HEK293T (cell line): ENCODE results near the gene KCNAB2.

Source experiments
- BHLHE40 ChIP-seq: fragments of 450-650 bp; IDR thresholded peaks from 2 replicates; pipeline ENCODE4 v1.6.1; 2016; ENCODE audit warnings: mild to moderate bottlenecking, moderate library complexity, borderline replicate concordance
- ELF4 ChIP-seq: fragments of 450-650 bp; IDR thresholded peaks from 2 replicates; pipeline ENCODE4 v1.6.1; 2017; ENCODE audit warnings: antibody characterized with exemption
- FOXK2 ChIP-seq: fragments of 450-650 bp; IDR thresholded peaks from 2 replicates; pipeline ENCODE4 v1.6.1; 2016; ENCODE audit warnings: mild to moderate bottlenecking
- FOXM1 ChIP-seq: fragments of 450-650 bp; IDR thresholded peaks from 2 replicates; pipeline ENCODE4 v1.6.1; 2017; ENCODE audit warnings: mild to moderate bottlenecking, borderline replicate concordance
- SP1 ChIP-seq: fragments of 450-650 bp; IDR thresholded peaks from 2 replicates; pipeline ENCODE4 v1.6.1; 2017
- TARDBP ChIP-seq: fragments of 450-650 bp; IDR thresholded peaks from 2 replicates; pipeline ENCODE4 v1.6.1; 2016

DNA sequence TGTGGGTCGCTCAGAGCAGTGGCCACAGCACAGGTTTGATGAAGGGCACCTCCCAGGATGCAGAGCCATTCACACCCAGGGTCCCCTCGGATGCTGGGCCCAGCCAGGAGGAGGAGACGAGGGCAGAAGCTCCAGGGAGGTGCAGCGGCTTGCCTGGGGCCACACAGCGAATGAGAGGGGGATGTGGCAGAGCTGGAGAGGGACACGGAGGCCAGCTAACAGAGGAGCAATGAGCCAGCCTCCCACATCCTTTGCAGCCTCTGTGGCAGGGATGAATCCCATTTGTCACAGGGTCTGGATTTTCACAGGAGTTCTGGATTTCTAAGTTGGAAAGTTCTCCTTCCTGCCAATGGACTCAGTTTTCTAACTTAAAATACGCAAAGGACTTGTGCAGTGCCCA is 98.5 kb downstream of the KCNAB2 start:
- TF ChIP-seq FOXM1 (no peak), FOXK2 (no peak), SP1 (no peak), ELF4 (no peak), TARDBP (no peak), BHLHE40 (no peak)
